Activated CD4-positive, alpha-beta T cell treated with anti-CD3 and anti-CD28 coated beads, Interleukin-2, amount 50 U/mL, for 48 hours (primary cell): Measurements from ENCODE around the gene HOXB5.

Source experiments
- DNase-seq, 2 experiments: peaks; one replicate each; pipeline ENCODE4 v3.0.0-alpha.2; 2020

The HOXB5 gene

DNA sequence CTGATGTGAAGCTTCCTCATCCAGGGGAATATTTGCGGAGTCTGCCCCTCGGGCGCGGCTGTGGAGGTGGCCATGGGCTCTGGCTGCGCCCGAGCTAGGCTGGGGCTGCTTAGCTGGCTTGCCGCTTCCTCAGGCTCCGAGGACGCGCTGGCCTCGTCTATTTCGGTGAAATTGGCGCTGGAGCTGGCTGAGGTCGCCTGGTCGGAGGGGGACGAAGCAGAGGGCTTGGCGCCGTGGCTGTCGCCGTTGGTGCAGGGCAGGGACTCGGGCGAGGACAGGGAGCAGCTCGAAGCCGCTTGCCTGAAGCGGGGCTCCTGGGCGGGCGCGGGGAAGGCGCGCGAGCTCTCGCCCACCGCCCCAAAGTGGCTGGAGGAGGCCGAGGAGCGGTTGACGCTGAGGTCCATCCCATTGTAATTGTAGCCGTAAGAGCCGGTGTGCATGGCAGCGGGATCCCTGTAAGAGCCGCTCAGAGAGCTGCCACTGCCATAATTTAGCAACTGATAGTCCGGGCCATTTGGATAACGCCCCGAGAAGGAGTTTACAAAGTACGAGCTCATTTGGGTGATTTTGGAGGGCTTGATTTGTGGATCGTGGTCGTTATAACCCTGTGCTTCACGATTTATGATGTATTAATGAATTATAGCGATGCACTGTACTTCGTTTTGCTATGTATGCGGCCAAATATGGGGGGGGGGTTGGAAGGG lies at the start of gene HOXB5:
Gene HOXB5 (minus strand): TSS at position 654 of the 704 bp plus-strand sequence. CDS start 97 bp downstream, at position 557.
- DNase-seq = peak in 1 of 2 experiments; percentile 47

DNA sequence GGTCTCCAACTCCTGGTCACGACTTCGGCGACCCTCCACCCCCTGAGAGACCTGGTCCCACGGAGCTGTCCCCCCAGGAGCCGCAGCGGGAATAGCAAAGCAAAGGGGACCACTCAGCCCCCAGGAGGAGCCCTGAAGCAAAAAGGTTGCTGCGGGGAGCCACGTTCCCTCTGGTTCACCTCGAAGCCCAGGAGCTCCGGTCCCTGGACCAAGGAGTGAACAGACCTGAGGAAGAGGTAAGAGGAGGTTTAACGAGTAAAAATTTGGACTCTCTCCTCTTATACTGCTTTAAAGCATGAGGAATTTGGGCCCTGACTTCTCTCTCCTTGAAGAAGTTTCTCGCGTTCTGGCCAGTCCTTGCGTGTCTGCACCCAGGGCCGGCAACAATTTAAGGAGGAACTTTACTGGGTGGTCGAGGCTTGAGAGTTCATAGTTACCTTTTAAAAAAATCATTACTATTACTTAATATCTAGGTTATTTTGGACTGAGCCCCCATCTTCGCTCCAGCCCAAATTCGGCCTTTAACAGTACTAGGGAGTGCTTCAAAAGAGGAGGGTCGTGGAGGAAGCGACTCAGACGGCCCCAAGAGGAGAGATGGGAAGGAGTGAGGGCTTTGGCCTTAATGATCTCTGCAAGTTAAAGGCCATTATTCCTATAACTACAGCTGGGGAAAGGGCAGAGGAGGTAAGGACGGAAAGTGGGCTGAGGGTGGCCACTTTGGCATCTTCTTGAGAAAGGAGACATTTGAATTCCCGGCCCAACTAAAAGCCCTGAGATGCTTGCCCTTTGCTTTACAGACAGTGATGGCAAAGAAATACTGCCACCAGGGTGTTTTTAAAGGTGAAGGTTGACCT lies 49.5 kb upstream of the HOXB5 start:
- DNase-seq = no peak

DNA sequence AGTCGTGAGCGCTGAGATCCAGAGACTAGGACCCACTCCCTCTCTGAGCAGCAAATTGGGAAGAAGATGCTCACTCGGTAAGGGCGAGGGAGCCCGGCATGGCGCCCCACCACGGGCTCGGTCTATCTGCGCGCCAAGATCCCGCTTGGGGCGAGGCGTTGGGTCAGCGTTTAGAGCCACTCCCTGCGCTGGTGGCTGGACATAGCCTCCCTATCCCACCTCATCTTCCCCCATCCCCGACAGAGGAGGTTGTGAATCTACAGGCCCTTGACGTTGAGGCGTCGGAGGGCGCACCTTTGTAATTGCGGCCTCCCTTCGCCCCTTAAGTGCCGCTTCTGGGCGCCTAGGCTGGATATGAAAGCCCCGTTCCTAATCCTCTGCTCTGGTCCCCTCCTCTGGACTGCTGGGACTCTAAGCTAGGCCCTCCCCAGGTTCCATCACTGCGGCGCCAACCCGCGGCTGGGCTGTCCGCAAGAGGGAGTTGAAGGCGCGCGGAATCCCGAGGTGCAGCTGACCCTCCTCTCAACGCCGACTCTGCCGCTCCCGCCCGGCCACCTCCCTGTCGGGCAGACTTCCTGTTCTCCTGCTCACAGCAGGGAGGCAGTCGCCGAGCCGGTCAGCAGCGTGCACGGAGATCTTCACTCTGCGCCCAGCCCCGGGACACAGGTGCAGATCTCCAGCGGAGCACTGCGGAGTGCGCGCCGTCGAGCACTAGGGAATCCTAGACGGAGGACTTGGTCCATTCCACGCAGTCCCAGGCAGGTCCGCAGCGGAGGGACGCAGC lies 48.7 kb upstream of the HOXB5 start:
- DNase-seq = no peak

DNA sequence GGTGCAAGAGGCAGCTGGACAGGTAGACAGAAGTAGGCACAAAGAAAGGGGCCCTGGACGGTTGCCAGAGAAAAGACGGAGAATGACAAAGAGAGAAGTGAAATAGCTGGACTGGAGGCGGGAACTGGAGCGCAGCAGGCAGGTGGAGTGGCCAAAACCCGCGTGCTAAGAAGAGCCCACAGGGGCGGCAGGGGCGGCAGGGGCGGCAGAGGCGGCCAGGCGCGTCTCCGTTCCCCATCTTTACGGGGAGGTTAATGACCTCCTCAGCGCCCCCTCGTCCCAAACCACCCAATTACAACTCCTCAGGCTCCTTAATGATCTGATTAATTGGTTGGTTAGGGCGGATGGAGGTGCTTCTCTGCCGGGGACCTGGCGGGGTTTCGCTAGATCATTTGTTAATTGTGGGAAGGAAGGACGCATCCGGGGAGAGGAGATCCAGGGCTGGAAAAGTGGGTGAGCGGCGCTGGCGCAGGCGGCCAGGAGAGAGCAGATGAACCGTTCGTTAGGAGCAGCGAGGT lies 48.0 kb upstream of the HOXB5 start:
- no peak for DNase-seq

DNA sequence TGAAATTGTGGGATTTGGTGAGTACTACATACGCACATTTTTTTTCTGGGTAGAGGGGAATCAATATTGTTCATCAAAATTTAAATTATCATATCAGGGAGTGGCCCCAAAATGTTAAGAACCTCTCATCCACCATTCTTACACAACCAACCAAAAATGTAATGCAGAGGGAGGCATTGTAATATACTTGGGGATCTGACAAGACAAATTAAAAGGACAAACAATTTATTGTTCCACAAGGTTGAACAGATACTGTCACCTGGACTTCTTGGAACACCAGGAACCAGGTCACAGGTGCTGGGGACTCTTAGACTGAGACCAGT lies 47.2 kb upstream of the HOXB5 start:
- no peak for DNase-seq

DNA sequence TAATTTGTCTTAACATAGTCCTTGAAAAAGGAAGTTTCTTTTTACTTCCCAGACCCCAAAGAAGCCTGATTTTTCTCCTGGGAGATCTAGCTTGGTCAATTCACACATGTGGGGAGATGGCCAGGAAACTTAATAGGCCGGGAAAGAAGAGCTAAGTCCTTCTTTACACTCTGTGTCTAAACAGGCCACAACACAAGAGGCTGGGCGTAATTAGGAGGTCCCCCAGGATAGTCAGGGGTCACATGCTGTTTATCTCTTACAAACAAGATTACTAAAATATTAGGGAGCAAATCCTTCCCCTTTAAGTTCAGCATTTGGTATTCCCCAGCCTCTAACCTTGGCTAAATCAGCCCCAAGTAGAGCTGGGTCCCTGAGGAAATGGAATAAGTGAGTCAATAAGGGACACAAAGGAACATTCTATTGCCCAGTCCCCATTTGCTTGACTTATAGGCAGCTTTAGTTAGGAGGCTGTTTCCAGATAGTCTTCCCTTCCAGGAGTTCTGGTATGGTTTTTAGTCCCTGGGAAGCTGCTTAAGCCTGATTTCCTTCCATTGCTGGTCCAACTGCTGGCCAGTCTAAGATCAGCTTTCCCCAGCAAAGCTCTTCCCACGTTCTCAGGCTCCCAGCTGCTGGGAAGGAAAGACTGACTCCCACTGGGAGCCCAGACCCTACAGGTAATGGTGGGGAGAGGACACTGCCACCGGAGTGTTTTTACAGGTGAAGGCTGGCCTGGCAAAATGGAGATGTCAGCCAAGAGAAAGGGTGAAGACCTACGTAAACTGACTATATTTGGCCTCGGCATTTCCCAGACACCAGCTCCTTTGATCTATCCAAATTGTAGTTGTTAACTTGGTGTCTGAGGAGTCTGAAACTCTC lies 46.6 kb upstream of the HOXB5 start:
- no peak for DNase-seq

DNA sequence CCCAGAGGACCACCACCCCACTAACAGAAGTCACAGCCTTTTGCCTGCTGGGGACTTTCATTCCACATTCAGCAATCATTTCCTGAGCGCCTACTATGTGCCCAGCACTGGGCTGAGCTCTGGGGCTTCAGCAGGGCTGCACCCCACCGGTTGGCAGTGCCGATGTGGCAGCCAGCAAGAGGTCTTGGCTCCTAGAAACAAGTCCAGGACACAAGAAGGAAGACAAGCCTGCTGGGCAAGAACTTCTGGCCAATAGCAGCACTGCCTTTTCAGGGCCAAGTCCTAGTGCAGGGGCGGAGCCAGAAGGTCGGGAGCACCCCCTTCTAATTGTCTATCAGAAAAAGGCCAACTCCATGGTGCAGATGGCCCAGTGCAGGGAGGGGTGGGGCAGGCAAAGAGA lies 45.6 kb upstream of the HOXB5 start:
- no peak for DNase-seq

DNA sequence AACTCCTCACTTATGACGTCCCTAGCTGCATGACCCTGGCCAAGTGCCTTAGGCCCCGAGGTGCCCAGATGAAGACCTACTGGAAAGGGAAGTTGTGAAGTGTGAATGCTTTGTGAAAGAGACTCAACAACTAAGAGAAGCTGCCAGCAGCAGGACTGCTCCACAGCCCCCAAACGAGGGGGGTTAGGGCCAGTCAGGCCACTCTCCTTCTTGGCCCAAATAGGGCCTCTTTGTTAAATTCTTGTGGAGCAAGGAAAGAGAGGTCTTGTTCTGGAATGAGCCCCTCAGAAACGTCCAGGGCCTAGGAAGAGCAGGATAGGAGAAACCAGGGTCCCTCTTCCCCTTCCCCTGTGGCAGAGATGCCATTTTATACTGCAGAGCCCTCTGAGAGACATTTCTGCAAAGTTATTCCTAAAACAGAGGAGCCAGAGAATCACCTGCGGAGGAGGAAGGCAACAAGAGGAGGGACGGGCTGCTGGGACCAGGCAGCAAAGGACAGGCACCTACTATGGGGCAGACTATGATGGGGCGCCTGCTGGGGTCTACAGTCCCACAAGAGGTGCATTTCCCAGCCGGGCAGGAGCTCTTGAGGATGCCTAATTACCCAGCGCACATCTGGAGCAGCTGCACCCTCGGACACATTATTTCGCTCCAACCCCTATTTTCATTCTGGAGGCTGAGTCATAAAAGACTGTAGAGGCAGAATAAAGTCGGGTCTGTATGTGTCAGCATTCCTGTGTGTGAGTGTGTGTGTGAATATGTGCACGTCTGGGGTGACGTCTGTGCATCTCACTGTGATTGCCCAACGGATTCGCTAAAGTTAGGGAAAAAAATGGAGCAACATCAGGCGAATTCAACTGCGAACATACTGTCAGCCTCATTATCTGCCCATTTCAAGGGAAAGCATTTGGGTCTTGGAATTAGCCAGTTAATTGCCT lies 44.0 kb upstream of the HOXB5 start:
- DNase-seq = no peak

DNA sequence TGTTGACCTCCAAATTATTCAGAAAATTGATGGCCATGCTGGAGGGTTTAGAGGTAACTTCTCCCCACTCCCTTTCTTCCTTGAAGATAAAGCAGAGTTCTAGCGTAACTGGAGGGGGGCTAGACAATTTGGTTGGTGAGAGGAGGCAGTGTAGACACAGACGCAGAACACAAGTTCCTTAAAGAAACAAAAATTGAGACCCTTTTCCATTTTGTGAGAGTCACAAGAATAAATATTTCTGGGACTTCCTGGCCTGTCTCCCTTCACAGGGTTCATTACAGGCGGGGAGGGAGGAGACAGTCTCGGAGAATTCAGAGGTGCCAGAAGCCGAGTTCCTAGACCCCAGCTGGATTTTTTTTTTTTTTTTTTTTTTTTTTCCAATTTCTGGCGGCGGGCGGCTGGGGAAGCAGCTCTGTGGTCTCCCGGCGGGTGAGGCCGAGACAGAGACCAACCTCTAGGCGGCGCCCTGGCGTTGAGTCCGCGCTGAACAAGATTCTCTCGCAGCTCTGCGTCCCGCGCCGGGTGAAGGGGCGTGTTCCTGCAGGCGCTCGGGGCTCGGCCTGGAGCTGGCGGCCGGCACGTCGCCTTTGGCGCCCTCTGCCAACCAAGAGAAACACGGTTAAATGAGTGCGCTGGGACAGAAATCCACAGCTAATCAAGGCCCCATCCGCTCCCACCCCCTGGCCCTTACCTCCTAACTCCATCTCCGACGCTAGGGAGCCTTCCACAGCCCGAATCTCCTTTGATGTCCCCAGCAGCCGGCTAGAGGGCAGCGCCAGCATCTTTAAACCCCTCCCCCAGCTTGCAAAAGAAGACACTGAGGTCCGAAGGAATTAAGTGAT lies 42.8 kb upstream of the HOXB5 start:
- peak; percentile 85 to 89 for DNase-seq

DNA sequence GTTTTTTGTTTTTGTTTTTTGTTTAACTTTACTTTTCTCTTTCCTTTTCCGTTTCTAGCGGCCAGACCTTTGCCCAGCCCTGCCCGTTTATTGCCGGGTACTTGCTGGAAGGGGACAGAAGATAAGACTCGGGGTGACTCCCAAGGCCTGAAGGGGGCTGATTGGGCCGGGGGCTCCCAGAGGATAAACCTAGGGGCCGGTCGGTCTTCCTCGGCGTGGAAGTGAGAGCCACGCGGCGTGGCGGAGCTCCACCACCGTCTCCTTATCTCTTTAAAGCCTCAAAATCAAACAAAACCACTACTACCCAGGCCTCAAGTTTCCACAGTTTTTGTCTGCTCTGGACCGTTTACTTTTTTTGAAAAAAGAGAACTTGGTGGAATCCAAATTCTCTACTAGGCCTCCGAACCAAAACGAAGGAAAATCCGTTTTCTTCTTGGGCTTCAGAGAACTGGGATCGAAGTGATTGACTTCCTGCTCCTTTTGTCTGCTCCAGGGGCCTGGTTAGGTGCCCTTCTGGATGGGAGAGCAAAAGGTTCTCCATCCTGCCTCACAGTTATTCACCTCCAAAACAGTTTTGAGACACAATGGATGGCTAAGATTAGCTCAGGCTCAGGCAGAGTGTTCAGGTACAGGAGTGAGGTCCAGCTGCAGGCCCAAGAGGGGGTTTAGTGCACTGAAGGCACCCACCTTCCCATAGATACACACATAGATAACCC lies 41.1 kb upstream of the HOXB5 start:
- no peak for DNase-seq

DNA sequence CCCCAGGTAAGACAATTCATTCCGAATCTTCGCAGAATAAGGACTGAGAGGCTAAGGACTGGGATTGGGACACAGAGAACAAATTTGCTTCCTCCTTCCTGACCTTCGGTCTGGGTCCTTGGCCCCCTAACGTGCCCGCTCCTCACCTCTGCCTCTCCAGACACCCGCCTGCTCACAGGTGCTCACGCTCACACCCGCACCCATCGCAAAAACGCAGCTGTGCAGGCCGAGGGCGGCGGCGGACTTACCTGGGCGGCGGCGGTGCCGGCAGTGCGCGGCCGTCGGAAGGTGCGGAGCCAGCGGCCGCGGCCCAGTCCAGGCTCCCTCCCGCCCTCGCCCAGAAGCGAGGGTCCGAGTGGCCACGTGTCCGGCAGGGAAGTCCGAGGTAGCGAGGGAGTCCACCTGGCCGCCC lies 39.7 kb upstream of the HOXB5 start:
- DNase-seq = no peak

DNA sequence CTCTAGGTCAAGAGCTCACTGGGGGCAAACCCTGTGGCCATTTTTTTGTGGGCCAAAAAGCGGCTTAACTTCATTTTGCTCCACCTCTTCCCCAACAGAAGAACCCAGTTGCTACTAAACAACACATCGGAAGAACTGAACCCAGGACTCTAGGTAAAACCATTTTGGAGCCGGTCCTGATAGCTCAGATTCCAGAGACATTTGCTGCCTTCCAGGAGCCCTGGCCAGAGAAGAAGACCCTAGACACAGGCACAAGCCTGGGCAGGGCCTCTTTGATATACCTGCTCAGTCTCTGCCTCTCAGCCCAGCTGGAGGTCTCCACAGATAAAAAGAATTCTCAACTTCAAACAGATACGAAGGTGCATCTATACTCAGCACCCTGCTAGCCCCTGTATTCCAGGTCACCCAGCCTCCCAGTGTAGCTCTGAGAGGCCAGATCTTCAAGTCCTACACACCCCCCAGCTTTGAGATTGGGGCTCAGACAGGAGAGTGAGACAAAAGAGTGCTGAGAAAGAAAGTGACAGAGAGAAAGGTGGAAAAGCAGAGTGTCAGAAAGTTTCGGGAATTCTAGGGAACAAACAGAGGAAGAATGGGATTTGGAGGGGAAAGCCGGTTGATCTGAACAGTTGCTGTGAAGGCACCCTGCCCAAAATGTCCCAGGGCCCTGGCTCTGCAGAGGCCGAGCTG lies 39.1 kb upstream of the HOXB5 start:
- no peak for DNase-seq

DNA sequence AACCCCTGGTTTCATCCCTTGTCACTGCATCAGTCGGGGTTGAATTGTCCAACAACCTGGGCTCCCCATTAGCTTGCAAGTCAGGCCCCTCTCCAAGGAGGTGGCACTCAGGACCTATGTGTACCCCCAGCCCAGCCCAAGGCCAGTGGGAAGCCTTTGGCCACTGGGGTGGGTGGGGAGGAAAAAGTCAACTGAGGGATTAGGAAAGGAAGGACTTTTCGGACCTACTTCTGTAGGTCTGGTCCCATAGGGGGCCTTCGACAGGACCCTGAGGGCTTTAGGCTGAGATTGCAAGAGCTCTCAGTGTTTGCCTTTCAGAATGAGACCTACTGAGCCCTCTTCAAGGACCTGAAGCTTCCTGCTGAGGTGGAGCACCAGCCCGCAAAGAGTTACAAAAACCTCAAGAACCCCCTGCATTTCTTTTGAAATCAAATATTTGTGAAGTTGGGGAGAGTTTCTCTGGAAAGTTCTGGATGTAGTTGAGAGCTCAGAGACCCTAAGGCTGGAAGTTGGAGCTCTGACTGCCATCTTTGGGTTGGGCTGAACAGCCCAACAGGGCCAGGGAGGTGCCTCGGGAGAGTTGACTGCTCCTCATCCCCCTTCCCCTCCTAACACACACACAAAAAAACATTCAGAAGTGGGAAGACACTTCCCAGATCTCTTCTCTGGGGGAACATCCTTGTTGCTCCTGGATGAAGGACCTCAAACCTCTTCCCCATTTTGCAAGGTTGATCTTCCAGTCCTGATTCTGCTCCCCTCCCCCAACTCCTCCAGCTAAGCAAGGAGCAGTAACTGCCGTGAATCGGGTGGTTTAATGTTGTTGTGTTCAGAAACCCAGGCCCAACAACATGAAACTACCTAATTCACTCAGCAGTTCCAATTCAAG lies 38.4 kb upstream of the HOXB5 start:
- no peak for DNase-seq

DNA sequence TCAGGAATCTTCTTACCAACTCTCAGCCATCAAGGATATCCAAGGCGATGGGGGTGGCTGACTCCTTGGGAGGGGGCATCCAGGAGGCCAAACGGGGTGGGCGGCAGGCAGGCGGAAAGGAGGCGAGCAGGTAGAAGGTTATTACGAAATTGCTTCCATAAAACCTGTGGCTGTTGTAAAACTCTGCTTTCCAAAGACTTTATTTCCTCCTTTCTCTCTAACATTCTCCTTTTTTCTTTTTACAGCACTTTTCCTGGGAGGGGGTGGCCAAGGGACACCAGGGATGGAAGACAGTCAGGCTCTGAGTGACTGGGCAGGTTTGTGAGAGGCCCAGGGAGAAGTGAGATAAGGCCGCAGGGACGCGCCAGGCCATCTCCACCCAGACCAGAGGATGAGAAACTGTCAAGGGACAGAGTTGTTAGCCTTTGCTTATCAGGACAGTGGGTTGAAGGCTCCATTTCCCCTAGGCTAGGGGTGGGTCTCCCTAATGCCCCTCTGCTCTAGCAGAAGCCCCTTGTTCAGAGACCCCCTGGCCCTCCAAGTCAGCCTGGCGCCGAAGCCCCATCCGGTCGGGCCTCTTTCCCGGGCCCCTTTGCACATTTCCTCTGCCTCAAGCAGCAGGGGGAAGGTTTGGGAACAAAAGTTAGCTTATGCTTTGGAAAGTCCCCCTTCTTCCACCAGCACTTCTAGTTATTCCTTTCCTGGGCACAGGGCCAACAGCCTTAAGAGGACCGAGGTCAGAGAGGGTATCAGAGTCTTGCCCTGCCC lies 37.5 kb upstream of the HOXB5 start:
- no peak for DNase-seq

DNA sequence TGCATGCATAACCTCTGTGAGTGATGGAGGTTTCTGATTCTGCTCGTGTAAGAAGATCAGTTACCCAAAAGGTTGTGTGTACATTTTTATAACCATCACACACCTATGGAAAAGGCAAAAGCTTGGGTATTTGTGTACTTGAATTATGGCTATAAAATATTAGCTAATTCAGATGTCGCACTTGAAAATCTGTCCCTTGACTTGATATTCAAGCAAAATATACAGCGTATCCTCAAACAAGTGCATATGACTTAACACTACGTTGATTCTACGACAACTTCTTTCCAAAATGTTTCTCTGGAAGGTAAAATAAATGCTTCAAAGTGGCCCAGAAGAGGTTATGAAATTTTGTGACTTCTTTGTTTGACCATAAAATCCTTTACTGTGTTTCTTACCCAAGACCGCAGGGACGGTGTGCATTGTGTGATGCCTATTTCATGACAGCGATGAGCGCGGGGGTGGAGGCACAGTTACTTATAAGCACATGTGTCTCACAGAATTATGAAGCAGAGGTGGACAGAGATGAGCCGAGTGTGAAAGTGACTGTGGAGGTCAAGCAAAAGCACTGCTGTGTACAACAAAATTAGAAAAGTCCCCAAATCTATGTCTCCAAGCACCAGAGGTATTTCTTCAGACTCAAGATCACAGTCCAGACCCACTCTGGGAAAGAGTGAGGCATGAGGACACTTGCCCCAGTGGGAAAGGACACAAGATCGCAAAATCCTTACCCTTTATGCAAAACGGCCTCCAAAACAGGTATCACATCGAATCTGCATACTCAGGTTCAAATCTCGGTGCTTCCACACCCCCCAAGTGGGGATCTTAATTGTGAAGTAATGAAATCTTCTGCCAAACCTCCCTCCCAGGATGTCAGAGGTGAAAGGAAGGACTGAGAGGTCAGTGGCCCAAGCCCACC lies 36.7 kb upstream of the HOXB5 start:
- no peak for DNase-seq

DNA sequence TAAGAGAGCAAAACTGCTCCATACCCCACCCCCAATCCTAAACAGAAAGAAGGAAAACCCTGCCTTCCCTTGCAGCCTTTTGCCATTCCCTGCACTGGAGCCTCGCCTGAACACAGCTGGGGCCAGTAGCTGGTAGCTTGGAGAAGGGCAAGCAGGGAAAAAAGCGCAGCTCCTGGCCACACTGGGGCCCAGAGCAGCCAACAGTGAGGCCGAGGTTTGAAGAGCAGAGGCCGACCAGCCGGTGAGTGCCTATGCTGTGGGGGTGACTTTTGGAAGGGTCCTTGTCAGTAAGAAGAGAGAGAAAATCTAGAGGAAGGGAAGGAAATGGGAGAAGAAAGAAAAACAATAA lies 35.8 kb upstream of the HOXB5 start:
- DNase-seq = no peak
